NB4 (cell line): ENCODE measurements around the gene RPTOR.

Experiments
- MYC ChIP-seq: IDR thresholded peaks from 2 replicates; pipeline ENCODE4 v1.6.1; 2011; ENCODE audit warnings: low read depth, low read length
- TF ChIP-seq, protein P1 (sequence below): IDR thresholded peaks from one replicate; pipeline ENCODE4 v1.5.1; 2012; ENCODE audit warnings: low read depth, low read length

DNA sequence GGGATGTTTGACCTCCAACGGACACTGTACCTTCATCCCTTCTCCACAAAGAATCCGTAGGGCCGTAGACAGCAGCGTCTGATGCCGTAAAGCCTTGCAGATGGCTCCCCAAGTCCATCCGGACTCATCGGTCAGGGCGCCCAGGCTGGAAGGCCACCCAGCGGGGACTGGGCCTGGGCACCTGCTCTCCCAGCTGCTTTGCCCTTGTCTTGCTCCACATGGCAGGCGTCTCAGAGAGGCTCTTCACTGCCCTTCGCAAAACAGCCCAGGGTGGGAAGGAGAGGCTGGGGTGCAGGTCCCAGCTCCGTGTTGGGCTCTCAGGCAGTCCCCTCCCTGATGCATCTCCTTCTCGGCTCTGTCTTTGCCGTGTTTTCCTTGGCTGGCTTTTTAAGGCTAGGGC is 6.2 kb upstream of the RPTOR start:
- TF ChIP-seq, protein P1, sequence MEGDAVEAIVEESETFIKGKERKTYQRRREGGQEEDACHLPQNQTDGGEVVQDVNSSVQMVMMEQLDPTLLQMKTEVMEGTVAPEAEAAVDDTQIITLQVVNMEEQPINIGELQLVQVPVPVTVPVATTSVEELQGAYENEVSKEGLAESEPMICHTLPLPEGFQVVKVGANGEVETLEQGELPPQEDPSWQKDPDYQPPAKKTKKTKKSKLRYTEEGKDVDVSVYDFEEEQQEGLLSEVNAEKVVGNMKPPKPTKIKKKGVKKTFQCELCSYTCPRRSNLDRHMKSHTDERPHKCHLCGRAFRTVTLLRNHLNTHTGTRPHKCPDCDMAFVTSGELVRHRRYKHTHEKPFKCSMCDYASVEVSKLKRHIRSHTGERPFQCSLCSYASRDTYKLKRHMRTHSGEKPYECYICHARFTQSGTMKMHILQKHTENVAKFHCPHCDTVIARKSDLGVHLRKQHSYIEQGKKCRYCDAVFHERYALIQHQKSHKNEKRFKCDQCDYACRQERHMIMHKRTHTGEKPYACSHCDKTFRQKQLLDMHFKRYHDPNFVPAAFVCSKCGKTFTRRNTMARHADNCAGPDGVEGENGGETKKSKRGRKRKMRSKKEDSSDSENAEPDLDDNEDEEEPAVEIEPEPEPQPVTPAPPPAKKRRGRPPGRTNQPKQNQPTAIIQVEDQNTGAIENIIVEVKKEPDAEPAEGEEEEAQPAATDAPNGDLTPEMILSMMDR = no peak
- TF ChIP-seq MYC = no peak
